HG03280 (cell line): ENCODE results near the gene KEL.
"Not testable (repeated sequence)": the region's sequence is repeated elsewhere in the genome, so short reads cannot be mapped to it uniquely, and the experiment has no call there.

Source experiments
- ATAC-seq: cut with Tn5 transposase; IDR thresholded peaks from one replicate; pipeline ENCODE4 v1.9.1; 2021; ENCODE audit warnings: mild to moderate bottlenecking, moderate library complexity; ENCODE audit not compliant: unreplicated experiment

Gene KEL, protein sequence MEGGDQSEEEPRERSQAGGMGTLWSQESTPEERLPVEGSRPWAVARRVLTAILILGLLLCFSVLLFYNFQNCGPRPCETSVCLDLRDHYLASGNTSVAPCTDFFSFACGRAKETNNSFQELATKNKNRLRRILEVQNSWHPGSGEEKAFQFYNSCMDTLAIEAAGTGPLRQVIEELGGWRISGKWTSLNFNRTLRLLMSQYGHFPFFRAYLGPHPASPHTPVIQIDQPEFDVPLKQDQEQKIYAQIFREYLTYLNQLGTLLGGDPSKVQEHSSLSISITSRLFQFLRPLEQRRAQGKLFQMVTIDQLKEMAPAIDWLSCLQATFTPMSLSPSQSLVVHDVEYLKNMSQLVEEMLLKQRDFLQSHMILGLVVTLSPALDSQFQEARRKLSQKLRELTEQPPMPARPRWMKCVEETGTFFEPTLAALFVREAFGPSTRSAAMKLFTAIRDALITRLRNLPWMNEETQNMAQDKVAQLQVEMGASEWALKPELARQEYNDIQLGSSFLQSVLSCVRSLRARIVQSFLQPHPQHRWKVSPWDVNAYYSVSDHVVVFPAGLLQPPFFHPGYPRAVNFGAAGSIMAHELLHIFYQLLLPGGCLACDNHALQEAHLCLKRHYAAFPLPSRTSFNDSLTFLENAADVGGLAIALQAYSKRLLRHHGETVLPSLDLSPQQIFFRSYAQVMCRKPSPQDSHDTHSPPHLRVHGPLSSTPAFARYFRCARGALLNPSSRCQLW

DNA sequence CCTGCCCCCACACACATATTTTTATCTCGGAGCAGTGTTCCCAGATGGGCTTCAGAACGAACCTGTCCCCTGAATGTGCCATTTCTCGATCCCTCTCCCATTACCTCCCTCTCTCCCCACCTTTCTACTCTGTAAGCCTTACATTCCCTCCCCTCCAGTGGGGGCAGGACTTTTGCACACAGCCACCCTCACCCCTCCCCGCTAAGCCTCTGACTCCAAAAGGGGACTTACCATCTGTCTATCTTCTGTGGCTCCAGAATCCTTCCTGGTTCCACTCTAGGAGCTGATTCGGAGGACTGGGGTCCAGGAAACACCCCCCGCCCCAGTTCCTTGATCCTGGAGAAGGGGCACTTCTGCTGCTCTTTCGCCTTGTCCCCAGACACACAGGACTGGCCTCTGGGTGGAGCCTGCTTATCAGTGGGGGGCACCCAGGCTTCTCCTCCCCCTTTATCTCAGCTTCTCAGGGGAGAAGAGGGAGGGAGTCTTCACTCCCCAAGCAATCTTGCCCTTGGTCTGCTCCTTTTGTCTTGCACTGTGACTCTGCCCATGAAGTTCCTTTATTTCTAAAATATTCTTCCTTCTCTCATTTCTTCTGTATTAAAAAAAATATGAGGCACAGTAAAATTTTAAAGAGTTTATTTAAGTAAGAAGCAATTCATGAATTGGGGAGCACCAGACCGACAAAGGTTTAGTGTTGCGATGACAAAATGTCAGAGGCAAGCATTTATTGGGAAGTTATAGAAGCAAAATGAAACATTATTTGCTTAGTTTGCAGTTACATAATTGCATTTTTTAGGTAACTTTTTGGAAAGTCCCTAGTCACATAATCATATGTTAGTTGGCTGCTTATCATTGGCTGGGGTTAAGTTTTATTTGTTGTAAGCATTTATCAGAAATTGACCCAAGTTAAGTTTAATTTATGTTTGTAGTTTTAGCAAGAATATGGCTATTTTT is at the start of gene KEL:
Gene KEL (minus strand): TSS at position 391 of the 954 bp plus-strand sequence. CDS start 157 bp downstream, at position 234.
- no peak for ATAC-seq

DNA sequence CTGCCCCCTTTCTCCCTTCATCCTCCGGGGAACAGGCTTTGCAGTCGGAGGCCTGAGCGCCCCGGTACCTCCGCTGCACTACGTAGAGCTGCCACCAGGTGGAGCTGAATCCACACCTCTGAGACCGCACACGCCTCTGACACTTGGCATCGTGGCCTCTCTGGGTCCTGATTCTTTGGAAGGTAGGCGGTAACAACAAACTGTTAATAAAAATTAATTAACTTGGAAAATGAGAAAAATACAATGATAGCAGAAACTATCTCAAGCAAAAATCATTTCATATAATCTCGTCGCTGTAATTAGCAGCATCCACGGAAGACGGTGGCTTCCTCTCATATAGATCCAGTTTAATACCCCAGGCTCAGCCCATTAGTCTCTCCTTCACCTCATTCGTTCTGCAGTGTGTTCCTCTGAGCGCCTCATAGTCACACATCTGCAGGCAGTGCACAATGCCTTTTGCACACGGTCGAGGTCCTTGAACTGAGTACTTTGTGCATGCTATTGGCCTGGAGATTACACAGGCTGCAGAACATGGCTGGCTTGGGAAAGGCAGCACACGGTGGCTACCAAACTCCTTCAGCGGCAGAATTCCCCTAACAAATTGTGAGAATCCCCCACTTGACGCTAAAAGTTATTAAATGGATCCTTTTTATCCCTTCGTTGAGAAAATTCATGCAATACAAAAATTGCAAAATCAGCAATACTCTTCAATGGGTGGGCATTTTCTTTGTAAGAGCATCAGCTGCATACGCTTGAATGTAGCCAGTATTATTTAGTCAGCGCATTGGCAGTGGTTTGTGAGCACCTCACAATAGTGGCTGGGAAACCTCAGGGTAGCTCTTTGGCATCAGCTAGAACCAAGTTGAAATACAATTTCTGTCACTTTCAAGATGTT is 46.1 kb upstream of the KEL start:
- peak; percentile 90 for ATAC-seq

DNA sequence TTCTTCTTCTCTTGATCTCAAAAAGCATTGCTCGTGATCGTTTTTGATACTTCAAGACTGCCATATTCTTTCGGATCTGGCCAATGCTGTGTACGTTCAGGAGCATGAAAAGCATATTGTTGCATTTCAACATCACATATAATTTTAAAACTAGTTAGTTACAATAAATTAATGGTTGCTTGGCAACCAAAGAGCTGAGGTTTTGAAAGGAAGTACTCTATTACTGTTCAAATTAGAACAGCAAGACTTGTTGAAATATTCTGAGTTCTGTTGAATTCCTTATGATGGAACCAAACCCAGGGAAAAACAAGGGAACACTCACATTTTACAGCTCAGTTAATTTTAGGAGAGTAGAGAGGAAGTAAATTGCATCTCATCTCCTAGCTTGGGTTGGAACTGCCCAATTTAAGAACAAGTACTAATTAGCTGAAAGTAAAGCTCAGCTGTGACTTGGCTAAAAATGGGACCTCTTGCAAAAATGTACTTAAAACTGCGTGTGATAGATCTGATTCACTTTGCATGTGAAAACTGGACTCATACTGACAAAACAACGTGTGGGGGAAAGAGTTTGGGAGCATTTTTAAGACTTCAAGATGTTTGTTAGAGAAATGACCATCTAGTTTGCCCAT is 43.6 kb upstream of the KEL start:
- no peak for ATAC-seq

DNA sequence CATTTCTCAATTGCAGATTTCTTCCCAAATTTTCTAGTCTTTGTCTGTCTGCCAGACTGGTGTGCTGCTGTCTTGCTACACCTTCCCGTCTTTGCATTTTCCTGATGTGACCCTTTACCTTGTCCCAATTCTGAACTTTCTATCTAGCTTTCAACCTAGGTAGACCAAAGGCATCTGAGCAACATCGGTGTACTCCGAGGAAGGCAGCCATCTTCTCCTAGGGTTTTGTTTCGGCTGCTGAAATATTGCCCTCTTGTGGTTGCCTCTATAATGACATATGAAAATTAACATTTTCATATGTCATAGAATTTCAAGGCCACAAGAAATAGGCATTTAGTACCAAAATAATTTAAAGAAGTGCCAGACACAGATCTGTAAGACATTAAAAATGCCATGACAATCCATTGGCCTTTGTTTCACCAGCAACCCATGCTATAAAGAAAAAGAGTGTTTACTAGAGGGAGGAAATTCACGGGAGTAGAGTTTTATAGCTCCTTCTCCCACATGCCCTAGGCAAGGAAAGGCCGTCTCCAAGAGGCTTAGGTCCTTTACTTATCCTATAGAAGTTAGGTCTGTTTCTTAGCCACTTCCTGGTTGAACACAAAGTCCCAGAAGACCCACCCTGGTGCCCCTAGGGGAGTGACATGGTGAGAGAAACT is 41.4 kb upstream of the KEL start:
- peak; percentile 56 for ATAC-seq

DNA sequence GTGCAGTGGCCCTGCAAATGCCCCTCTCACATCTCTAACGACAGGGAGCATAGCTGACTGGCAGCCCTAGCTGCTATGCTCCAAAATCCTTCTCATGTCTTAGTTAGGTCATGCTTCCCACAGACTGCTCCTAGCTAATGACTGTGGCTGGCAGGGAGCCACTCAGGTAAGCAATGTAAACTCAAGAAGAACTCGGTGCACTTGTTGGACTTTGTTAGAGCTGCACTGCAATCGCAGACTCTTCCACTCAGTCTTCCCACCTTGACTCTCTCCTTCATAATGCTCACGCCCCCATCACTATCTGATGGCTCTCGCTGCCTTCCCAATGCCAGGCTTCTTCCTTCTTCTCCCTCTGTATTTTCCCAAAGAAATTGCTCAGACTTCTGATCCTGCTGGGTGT is 40.7 kb upstream of the KEL start:
- ATAC-seq, result no peak

DNA sequence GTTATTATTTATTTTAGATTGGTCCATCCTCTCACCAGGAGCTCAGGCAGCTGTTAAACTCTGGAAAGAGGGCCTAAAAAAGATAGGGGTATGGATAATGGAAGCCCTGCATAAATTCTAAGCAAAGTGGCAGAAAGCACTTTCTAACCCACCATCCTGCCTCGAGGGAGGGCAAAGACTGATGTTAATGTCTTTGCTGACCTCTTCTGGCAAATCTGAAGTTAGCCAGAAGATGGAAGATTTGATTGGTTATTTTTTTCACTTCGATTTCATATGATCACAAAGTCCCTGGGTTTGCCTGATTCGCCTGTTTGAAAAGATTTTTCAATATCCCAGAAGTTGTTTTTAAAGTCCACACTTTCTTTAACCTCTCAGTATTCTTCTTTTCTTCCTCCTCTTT is 39.9 kb upstream of the KEL start:
- no peak for ATAC-seq

DNA sequence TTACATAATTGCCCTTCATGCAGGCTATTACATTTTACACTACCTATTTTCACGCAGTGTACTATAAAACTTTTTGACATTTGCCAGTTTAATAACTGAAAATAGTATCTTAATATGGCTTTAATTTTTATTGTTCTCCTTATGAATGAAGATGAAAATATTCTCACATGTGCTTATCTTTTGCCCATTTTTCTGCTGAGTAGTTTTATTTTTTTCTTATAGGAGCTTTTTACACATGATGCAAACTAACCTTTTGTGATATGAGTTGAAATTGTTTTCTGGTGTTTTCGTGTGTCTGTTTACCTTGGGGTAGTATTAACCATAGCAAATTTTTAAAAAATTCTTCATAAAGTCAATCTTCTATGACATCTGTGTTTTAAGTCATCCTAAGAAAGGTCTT is 38.5 kb upstream of the KEL start:
- no peak for ATAC-seq

DNA sequence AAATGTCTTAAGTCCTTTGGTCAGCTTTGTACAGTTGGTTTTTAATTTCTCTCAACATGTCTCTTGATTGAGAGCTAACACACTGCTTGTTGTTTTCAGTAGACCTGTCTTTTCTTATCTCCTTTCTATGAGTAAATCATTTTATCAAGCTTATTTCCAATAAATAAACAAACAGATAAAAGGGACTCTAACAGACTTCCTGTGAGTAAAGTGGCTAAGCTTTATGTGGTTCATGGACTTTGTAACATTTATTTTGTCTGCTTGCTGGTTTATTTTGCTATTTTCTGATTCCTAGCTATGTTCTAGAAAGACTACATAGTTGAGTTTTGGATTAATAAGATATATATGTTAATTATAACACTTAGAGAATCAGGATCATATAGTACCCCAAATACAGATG is 37.6 kb upstream of the KEL start:
- ATAC-seq, result no peak

DNA sequence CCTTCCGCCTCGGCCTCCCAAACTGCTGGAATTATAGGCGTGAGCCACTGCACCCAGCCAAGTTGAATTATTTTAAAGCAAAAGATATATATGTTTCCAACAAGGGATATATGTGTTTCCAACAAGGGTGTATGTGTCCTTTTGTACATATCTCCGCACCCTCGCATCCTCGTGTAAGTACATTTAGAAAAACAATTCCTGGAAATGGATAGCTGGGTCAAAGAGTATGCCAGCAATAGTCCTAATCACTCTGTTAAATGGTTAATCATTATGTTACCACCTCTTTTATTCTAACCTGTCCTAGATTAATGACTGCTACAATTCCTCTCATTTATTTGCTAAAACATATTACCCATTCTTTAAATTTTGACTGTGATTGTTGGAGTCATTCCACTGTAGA is 36.8 kb upstream of the KEL start:
- no peak for ATAC-seq

DNA sequence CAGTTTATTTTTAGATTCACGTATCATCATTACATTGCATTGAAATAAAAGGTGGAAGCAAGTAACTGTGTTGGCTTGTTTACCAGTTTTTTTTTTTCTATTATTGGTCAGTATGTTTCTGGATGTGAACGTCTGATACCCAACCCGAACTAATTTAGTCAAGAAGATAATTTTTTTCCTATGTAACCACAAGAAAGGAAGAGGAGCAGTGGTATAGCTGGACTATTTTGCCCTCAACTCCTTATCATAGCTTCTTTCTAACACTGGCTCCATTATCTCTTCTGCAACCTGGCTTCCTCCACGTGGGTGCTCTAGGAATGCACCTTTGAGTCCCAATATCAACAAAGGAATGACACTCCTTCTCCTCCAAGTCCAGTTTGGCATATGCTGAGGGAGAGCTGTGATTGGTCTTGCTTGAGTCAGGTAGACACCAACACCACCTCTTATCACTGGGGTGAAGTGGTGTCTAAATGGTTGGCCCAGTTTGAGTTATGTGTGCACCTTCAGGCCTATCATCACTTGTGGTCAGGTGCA is 35.4 kb upstream of the KEL start:
- ATAC-seq, result no peak

DNA sequence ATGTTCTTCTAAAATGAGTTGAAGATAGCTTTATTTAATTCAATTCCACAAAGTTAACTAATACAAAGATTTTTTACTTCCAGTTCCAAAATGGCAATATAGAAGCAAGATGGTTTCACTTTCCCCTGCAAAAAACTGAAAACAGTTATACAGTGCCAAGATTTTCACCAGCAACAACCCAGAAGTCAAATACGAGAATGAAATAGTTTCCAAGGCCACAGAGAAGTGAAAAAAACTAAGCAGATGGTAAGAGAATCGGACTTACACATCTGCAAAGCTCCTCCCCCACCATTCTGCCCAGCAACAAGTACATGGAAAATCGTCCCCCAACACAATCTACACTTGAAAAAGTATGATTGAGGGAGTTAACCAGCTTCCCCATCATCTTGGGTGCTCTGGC is 30.3 kb upstream of the KEL start:
- ATAC-seq, result no peak

DNA sequence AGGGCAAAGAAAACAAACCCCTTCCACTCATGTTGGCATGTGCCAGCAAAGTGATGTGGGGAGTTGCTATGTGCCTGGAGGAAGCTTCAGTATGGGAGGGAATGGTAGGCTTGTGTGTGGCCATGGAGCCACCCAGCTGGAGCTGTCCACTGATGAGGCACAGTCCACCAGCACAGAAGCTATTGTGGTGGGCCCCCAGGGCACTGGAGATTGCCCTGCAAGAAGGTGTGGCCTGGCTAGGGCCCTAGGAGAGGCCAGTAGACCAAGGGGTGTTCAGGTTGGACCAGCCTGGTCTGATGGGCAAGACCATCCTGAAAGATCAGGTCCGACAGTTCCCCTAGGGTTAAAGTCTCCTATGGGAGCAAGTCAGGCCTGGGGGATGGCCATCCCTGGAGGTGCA is 22.1 kb upstream of the KEL start:
- ATAC-seq, result no peak

DNA sequence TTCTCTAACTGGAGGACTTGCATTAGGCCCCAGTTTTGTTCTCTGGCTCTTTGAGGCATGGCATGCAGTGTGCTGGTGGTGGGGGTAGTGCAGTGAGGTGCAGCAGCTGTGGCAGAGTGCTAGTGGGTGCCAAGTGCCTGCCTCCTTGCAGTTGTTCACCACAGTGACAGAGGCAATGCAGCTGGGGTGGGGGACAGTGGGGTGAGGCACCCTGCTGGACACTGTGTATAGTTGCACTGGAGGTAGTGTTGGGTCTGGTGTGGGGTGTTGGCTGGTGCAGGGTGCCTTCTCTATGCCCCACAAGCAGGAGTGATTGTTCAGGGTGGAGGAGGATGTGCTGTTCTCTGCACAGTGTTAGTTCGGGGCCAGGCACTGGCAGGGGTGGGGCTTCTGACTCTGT is 21.7 kb upstream of the KEL start:
- no peak for ATAC-seq

DNA sequence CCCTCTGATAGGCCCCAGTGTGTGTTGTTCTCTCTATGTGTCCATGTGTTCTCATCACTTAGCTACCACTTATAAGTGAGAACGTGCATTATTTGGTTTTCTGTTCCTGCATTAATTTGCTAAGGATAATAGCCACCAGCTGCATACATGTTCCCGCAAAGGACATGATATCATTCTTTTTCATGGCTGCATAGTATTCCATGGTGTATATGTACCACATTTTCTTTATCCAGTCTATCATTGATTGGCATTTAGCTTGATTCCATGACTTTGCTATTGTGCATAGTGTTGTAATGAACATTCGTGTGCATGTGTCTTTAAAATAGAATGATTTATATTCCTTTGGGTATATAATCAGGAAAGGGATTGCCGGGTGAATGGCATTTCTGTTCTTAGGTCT is 16.2 kb upstream of the KEL start:
- not testable (repeated sequence) for ATAC-seq

DNA sequence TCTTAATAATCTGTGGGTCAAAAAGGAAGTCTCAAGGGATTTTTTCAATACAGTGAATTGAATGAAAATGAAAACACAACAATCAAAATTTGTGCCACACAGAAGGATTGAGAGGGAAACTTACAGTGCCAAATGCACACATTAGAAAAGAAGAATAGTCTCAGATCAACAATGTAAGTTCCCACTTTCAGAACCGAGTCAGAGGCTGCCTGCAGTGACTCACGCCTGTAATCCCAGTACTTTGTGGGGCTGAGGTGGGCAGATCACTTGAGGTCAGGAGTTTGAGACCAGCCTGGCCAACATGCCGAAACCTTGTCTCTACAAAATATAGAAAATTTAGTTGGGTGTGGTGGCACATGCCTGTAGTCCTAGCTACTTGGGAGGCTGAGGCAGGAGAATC is 12.5 kb upstream of the KEL start:
- ATAC-seq, result no peak

DNA sequence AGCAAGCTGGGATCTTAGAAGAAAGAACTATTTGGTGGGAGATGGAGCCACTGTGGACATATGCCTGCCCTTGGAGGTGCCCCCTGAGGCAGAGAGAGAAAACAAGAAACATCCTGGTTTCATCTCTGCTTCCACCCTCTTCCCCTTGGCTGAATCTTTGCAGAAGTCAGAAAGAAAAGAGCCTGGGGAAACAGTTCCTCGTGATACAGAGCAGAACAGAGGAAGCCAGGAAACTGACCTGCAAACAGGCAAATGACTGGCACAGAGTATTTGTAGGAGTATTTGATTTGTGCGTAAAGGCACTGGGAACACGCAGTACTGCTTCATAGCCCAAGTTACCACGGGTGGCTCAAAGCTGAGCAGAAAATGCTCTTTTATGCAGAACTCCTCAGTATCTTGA is 7.0 kb upstream of the KEL start:
- ATAC-seq, result no peak

DNA sequence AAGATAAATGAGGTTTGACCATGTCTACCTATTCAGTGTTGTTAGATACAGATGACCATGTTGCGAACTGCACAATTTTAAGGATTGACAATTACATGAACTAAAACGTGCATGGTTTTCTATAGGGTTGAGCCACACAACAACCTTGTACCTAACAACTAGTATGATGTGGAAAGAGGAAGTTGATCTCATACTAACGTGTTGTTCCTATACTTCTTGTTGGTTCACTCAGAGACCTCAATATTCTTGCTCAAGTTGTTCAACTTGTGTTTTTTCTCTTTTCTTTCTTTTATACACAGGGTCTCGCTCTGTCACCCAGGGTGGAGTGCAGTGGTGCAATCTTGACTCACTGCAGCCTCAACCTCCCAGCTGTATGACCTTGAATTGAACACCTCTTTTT is 6.1 kb upstream of the KEL start:
- no peak for ATAC-seq

DNA sequence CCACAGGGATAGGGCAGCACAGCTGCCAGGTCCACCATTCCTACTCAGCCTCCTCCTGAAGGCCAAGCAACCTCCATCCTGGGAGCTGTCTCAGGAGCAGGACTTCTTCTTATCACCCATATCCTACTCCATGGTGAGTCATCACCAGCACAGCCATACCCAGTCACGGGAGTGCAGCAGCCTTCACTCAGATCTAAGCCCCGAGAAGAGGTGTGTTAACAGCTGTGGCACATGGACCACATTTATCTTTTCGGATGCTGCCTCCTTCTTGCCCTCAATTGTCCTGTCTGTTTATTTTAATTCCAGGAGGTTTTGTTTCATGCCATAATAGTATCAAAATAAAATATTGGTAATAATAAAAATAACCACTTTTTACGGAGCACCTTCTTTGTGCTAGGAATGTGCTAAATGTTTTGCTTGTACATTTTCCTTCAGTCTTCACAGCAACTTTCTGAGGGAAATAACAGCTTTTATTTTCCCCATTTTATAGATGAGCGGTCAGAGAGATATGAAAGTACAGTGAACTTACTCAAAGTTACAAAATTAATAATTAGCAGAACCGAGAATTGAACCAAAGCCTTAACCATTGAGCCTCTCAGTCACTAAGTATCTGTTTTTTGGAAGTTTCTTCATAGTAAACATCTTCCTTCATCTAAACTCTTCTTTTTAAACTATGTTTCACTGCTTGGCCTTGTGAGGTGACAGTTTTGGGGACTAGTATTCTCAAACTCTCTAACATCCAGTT is 2.5 kb upstream of the KEL start:
- ATAC-seq, result no peak
